Dermis blood vessel endothelial cell (primary cell): ENCODE data around the gene DMXL2. TPM values are rescaled to one million over a fixed set of nuclear protein-coding genes. Genes with fewer than 3 reads are reported as not detected.
"Not testable (repeated sequence)": the region's sequence is repeated elsewhere in the genome, so short reads cannot be mapped to it uniquely, and the experiment has no call there.

Source experiments
- DNase-seq: peaks from one replicate; pipeline ENCODE4 v3.0.0; 2010
- total RNA-seq: library from RNA; depleted of rRNA; stranded (reverse); fragments of >200 nt; gene quantifications from 2 replicates; pipeline ENCODE4 v1.2.3, GENCODE V29; 2014

Gene DMXL2
- total RNA-seq, 1 donor from 2014 or later, result 12.6 TPM

- DNase-seq, result no peak
Observed at GRCh38 chr15:51483520-51483919, 139.1 kb downstream of the DMXL2 start.

- DNase-seq, result no peak
Observed at GRCh38 chr15:51475736-51476135, 146.8 kb downstream of the DMXL2 start.

GRCh38 chr15:51470512-51470911 is 152.1 kb downstream of the DMXL2 start:
- no peak for DNase-seq

- DNase-seq, result no peak
Observed at GRCh38 chr15:51460796-51461195, 161.8 kb downstream of the DMXL2 start.

DNA sequence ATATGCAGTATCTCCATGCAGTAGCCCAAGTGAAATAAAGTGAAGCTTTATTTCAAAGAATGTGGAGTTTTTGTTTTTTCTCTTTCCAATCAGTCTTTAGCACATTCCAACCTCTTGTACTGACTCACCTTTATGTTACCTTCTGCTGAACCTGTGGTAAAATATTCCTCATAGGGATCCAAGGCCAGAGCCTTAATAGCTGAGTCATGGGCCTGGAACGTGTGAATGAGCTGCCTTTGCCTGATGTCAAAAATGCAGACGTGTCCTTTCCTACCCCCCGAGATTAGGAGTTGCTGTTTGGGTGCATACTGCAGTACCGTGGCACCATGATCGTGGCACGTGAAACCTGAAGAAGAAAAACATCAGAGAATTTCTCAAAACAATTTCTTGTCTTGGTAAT is 172.6 kb downstream of the DMXL2 start:
- no peak for DNase-seq

GRCh38 chr15:51448622-51449399 is 173.8 kb downstream of the DMXL2 start:
- no peak for DNase-seq

- DNase-seq, result no peak
Observed at GRCh38 chr15:51447855-51448621, 174.5 kb downstream of the DMXL2 start.

GRCh38 chr15:51446029-51446744 is 176.4 kb downstream of the DMXL2 start:
- not testable (repeated sequence) for DNase-seq

- DNase-seq, result no peak
Observed at GRCh38 chr15:51444807-51445206, 177.8 kb downstream of the DMXL2 start.

GRCh38 chr15:51444112-51444511 is 178.5 kb downstream of the DMXL2 start:
- DNase-seq, result no peak

- no peak for DNase-seq
Observed at GRCh38 chr15:51443282-51443914, 179.2 kb downstream of the DMXL2 start.

DNA sequence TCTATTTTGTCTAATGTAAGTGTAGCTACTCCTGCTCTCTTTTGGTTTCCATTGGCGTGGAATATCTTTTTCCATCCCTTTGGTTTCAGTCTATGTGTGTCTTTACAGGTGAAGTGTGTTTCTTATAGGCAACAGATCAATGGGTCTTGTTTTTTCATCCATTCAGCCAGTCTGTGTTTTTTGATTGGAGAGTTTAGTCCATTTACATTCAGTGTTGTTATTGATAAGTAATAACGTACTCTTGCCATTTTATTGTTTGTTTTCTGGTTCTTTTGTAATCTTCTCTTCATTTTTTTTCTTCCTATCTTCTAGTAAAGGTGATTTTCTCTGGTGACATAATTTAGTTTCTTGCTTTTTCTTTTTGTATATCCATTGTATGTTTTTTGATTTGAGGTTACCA is 184.0 kb downstream of the DMXL2 start:
- no peak for DNase-seq

DNA sequence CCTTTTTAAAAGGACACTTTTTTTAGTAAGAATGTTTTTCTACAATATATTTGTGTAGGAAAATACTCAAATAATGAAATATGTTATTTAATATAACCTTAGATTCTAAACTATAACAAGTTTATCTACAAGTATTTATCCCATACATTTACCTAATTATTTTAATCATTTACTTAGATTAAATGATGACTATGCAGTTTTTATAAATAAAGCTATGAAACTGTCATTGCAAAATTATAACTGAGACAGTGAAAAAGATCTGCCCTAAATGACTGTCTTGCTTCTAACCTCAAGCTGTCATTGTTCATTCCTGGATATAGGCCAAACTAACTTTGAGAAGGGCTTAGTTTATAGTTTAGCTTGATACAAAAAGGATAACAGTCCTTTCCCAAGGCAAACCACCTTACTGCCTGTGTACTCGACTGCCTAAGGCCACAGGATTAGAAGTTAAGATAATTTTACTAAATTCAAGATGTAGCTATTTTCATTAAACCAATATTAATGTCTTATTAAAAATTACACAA is 197.0 kb downstream of the DMXL2 start:
- peak; percentile 43 for DNase-seq

GRCh38 chr15:51424780-51425179 is 197.8 kb downstream of the DMXL2 start:
- DNase-seq, result peak; percentile 69

GRCh38 chr15:51423040-51423439 is 199.5 kb downstream of the DMXL2 start:
- DNase-seq, result not testable (repeated sequence)

GRCh38 chr15:51416129-51416528 is 206.4 kb downstream of the DMXL2 start:
- DNase-seq, result no peak

- DNase-seq, result no peak
Observed at GRCh38 chr15:51414256-51414860, 208.2 kb downstream of the DMXL2 start.

- DNase-seq, result no peak
Observed at GRCh38 chr15:51405693-51406523, 216.7 kb downstream of the DMXL2 start.

DNA sequence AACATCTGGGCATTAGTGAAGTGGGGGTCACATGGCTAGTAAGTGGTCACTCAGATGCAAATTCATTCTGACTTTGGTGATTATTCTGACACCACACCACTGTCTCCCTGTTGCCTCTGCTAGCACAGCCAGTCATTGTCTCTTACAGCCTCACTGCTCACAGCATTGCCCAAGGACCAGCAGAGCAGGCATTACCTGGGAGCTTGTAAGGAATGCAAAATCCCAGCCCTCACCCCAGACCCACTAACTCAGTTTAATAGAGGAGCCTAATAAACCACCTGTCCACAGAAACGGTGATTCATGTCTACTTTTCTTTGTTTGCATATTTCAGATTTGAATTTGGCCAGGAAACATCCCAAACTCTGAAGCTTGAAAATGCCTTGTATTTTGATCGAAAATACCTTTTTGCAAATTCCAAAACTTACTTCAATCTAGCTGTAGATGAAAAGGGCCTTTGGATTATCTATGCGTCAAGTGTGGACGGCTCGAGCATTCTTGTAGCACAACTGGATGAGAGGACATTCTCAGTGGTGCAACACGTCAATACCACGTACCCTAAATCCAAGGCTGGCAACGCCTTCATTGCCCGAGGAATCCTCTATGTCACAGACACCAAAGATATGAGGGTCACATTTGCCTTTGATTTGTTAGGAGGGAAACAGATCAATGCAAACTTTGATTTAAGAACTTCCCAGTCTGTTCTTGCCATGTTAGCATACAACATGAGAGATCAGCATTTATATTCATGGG is 218.4 kb downstream of the DMXL2 start:
- no peak for DNase-seq
